Panc1 (cell line): ENCODE measurements around the gene ANKRD7. TPM values are rescaled to one million over a fixed set of nuclear protein-coding genes. Genes with fewer than 3 reads are reported as not detected.
A peak's percentile ranks its signal among the peaks of the same experiment; 100 is the strongest.

ENCODE experiments used
- ATAC-seq: fragments of 200-7000 bp; cut with Tn5 transposase; 2 replicates; pipeline ENCODE4 v1.9.1; 2020; ENCODE audit warnings: mild to moderate bottlenecking, moderate library complexity
- BruUV-seq: library from RNA; stranded (reverse); fragments of 400-500 nt; replicated peaks from 2 replicates; lab custom pipeline; 2021; lab: Mats Ljungman, UMichigan
- CTCF ChIA-PET: fragments of 300-600 bp; sonication (Branson Sonifier 250); formaldehyde crosslinking; loops from one replicate; lab custom pipeline; 2022; ENCODE audit warnings: antibody characterized with exemption; lab: Charles Lee
- POLR2A ChIA-PET: fragments of 300-600 bp; sonication (Branson Sonifier 250); formaldehyde crosslinking; loops from one replicate; lab custom pipeline; 2022; ENCODE audit warnings: antibody characterized with exemption; lab: Charles Lee
- DNase-seq: peaks from one replicate; pipeline ENCODE4 v3.0.0-alpha.2; 2010; ENCODE audit warnings: low read depth, low spot score
- H3K27ac ChIP-seq: 2 replicates; pipeline ENCODE4 v1.5.1; 2011; ENCODE audit warnings: mild to moderate bottlenecking, low read length, inconsistent platforms
- H3K27me3 ChIP-seq: fragments of 200-500 bp; sonication (Bioruptor generic); 2 replicates; pipeline ENCODE4 v1.6.0; 2014; ENCODE audit warnings: low read length, inconsistent platforms; ENCODE audit not compliant: control insufficient read depth, insufficient read depth
- H3K36me3 ChIP-seq: fragments of 200-500 bp; sonication (Bioruptor generic); 2 replicates; pipeline ENCODE4 v1.5.1; 2014; ENCODE audit warnings: inconsistent platforms, mild to moderate bottlenecking, low read length, moderate library complexity; ENCODE audit not compliant: control insufficient read depth, insufficient read depth
- H3K4me1 ChIP-seq: 2 replicates; pipeline ENCODE4 v1.5.1; 2011; ENCODE audit warnings: inconsistent platforms, mild to moderate bottlenecking, low read length, moderate library complexity; ENCODE audit not compliant: control insufficient read depth, insufficient read depth
- H3K4me3 ChIP-seq, 2 experiments: 2 replicates each; pipeline ENCODE4 v1.5.1; 2011 to 2012; ENCODE audit warnings: low read depth in 2 of 2, low read length in 2 of 2, mild to moderate bottlenecking in 2 of 2, inconsistent platforms in 1 of 2, moderate library complexity in 1 of 2
- H3K9me3 ChIP-seq: fragments of 200-500 bp; sonication (Bioruptor generic); 2 replicates; pipeline ENCODE4 v1.5.1; 2014; ENCODE audit warnings: low read depth, mild to moderate bottlenecking, inconsistent platforms, low read length, moderate library complexity; ENCODE audit not compliant: control insufficient read depth, insufficient read depth
- POLR2AphosphoS5 ChIP-seq: IDR thresholded peaks from 2 replicates; pipeline ENCODE4 v1.6.1; 2012; ENCODE audit warnings: mild to moderate bottlenecking, low read depth, low read length, moderate library complexity
- SIN3A ChIP-seq: IDR thresholded peaks from 2 replicates; pipeline ENCODE4 v1.6.1; 2012; ENCODE audit warnings: low read depth, mild to moderate bottlenecking, low read length, moderate library complexity, borderline replicate concordance; ENCODE audit not compliant: insufficient read depth
- TCF7L2 ChIP-seq: IDR thresholded peaks from 2 replicates; pipeline ENCODE4 v1.6.1; 2011; ENCODE audit warnings: mild to moderate bottlenecking, low read depth, low read length, inconsistent platforms
- in situ Hi-C: cut with HindIII; loops from 2 replicates; pipeline ENCODE4 v1.10.0; 2016; ENCODE audit warnings: low sequenced_read_pairs, low pct_unique_long_range_greater_than_20kb
- intact Hi-C: fragments of 100-400 bp; cut with micrococcal nuclease; formaldehyde crosslinking; loops from one replicate; pipeline ENCODE4 v1.10.0; 2022; ENCODE audit not compliant: unreplicated experiment
- total RNA-seq: library from RNA; stranded (reverse); gene quantifications from one replicate; pipeline ENCODE4 v1.2.1, GENCODE V29; 2021; ENCODE audit not compliant: unreplicated experiment
- TF ChIP-seq, protein P1 (sequence below), 2 experiments: IDR thresholded peaks; 2 replicates each; pipeline ENCODE4 v1.6.1; 2011 to 2012; ENCODE audit warnings: low read depth in 2 of 2, control low read depth in 1 of 2, low read length in 1 of 2, mild to moderate bottlenecking in 1 of 2, moderate library complexity in 1 of 2; ENCODE audit not compliant: insufficient read depth in 1 of 2
- TF ChIP-seq, protein P2 (sequence below): fragments of 450-650 bp; IDR thresholded peaks from 2 replicates; pipeline ENCODE4 v1.5.1; 2017; ENCODE audit warnings: mild to moderate bottlenecking

The ANKRD7 gene
- total RNA-seq, 1 experiment from 2014 or later = 1.0 TPM

- H3K27ac ChIP-seq = peak overlapping the region; percentile 76
- no TSS peak for BruUV-seq
- peak; percentile 96 for ATAC-seq
- H3K9me3 ChIP-seq = no peaks in the 10 kb centered on the region
- TF ChIP-seq, protein P1, sequence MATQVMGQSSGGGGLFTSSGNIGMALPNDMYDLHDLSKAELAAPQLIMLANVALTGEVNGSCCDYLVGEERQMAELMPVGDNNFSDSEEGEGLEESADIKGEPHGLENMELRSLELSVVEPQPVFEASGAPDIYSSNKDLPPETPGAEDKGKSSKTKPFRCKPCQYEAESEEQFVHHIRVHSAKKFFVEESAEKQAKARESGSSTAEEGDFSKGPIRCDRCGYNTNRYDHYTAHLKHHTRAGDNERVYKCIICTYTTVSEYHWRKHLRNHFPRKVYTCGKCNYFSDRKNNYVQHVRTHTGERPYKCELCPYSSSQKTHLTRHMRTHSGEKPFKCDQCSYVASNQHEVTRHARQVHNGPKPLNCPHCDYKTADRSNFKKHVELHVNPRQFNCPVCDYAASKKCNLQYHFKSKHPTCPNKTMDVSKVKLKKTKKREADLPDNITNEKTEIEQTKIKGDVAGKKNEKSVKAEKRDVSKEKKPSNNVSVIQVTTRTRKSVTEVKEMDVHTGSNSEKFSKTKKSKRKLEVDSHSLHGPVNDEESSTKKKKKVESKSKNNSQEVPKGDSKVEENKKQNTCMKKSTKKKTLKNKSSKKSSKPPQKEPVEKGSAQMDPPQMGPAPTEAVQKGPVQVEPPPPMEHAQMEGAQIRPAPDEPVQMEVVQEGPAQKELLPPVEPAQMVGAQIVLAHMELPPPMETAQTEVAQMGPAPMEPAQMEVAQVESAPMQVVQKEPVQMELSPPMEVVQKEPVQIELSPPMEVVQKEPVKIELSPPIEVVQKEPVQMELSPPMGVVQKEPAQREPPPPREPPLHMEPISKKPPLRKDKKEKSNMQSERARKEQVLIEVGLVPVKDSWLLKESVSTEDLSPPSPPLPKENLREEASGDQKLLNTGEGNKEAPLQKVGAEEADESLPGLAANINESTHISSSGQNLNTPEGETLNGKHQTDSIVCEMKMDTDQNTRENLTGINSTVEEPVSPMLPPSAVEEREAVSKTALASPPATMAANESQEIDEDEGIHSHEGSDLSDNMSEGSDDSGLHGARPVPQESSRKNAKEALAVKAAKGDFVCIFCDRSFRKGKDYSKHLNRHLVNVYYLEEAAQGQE (IDR thresholded peaks at IDR 0.05; ENCODE audit: insufficient read depth in 1 of 2, low read depth in 2 of 2, low read length in 1 of 2) = no peak
- peak; percentile 35; the same call in 1 of the 2 replicates for TF ChIP-seq POLR2AphosphoS5
- H3K4me3 ChIP-seq = peak overlapping the region; percentile 63 to 67
- no peaks in the 10 kb centered on the region for H3K27me3 ChIP-seq
- no peaks in the 10 kb centered on the region for H3K36me3 ChIP-seq
- no peaks in the 10 kb centered on the region for H3K4me1 ChIP-seq
- POLR2A ChIA-PET = no interaction called here
- peak; percentile 13 for DNase-seq
- in situ Hi-C loops = no loop called here
- intact Hi-C loops = no loop called here
- CTCF ChIA-PET = no interaction called here
Measured at GRCh38 chr7:118214051-118214832, 10.3 kb upstream of the ANKRD7 start.

DNA sequence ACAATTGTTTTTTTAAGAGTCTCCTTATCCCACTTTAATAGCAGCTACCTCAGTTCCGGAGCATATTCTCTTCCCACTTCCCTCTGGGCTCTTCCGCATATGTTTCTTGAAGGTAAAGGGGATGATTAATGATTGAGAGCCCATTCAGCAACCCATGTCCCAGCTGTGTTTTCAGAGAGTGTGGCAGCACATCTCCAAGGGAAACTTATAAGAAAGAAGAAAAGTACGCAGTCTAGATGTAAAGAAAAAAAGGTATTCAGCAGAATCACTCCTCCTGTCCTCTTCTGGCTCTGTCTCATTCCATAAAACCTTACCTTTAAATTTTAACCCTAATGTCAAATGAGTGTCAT, 9.7 kb upstream of the ANKRD7 start:
- Histone ChIP-seq H3K9me3 (no peaks in the 10 kb centered on the region), H3K36me3 (no peaks in the 10 kb centered on the region), H3K4me1 (no peaks in the 10 kb centered on the region), H3K27ac (peak overlapping the region; percentile 18; the same call in 1 of the 2 replicates), H3K4me3 (peak overlapping the region; percentile 63 to 67), H3K27me3 (no peaks in the 10 kb centered on the region)
- intact Hi-C loops (no loop called here), in situ Hi-C loops (no loop called here)
- ATAC-seq (no peak; the same call in 1 of the 2 replicates), DNase-seq (no peak)
- ChIA-PET POLR2A (no interaction called here), CTCF (no interaction called here)
- BruUV-seq = no TSS peak
- TF ChIP-seq, protein P1 (IDR thresholded peaks at IDR 0.05; ENCODE audit: insufficient read depth in 1 of 2, low read depth in 2 of 2, low read length in 1 of 2) = no peak
- TF ChIP-seq, protein P2, sequence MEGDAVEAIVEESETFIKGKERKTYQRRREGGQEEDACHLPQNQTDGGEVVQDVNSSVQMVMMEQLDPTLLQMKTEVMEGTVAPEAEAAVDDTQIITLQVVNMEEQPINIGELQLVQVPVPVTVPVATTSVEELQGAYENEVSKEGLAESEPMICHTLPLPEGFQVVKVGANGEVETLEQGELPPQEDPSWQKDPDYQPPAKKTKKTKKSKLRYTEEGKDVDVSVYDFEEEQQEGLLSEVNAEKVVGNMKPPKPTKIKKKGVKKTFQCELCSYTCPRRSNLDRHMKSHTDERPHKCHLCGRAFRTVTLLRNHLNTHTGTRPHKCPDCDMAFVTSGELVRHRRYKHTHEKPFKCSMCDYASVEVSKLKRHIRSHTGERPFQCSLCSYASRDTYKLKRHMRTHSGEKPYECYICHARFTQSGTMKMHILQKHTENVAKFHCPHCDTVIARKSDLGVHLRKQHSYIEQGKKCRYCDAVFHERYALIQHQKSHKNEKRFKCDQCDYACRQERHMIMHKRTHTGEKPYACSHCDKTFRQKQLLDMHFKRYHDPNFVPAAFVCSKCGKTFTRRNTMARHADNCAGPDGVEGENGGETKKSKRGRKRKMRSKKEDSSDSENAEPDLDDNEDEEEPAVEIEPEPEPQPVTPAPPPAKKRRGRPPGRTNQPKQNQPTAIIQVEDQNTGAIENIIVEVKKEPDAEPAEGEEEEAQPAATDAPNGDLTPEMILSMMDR = no peak
- TF ChIP-seq TCF7L2 (no peak), SIN3A (no peak), POLR2AphosphoS5 (no peak)
